ENCODE results near the gene TSPAN2.

TSPAN2 gene

DNA sequence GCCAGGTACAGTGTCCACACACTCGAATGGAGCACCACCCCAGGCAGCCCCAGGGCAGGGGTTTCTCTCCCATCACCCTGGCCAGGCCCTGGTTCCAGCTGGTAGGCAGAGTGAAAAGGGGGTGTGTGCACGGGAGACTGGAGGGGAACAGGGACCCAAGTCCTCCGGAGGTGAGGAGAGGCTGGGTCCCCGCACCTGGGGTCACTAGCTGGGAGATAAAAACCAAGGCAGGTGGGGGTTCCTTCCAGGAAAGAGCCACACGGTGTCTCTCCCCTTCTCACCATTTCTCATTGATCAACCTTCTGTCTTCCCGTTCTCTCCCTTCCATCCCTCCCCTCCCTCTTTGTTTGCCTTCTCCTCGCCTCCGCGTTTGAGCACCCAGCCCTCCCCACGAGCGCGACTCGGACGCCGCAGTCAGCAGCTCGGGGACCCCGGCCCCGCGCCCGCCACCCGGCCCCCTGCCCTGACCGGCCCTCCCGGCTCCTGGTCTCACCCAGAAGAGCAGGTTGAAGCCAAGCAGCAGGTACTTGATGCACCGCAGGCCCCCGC is 358 bp downstream of the TSPAN2 start:
- Histone ChIP-seq H3K27me3 (ENCODE audit: insufficient read depth, low read depth) (no peaks in the 10 kb centered on the region), H3K4me2 (no peak overlapping the region), H4K20me1 (ENCODE audit: insufficient read depth) (no peaks in the 10 kb centered on the region), H3K4me1 (ENCODE audit: low read depth, poor library complexity, severe bottlenecking) (no peaks in the 10 kb centered on the region), H3K27ac (no peak overlapping the region), H2AFZ (ENCODE audit: low read depth) (no peak overlapping the region), H3K36me3 (ENCODE audit: insufficient read depth) (no peaks in the 10 kb centered on the region), H3K9ac (no peak overlapping the region), H3K4me3 (IDR thresholded peaks at IDR 0.05; ENCODE audit: insufficient read depth, low read depth, low read length) (no peak overlapping the region), H3K79me2 (ENCODE audit: insufficient read depth, low read depth) (no peaks in the 10 kb centered on the region)
- TF ChIP-seq, protein P1, sequence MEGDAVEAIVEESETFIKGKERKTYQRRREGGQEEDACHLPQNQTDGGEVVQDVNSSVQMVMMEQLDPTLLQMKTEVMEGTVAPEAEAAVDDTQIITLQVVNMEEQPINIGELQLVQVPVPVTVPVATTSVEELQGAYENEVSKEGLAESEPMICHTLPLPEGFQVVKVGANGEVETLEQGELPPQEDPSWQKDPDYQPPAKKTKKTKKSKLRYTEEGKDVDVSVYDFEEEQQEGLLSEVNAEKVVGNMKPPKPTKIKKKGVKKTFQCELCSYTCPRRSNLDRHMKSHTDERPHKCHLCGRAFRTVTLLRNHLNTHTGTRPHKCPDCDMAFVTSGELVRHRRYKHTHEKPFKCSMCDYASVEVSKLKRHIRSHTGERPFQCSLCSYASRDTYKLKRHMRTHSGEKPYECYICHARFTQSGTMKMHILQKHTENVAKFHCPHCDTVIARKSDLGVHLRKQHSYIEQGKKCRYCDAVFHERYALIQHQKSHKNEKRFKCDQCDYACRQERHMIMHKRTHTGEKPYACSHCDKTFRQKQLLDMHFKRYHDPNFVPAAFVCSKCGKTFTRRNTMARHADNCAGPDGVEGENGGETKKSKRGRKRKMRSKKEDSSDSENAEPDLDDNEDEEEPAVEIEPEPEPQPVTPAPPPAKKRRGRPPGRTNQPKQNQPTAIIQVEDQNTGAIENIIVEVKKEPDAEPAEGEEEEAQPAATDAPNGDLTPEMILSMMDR (conservative IDR thresholded peaks at IDR 0.05; ENCODE audit: low read depth, low read length) = no peak

DNA sequence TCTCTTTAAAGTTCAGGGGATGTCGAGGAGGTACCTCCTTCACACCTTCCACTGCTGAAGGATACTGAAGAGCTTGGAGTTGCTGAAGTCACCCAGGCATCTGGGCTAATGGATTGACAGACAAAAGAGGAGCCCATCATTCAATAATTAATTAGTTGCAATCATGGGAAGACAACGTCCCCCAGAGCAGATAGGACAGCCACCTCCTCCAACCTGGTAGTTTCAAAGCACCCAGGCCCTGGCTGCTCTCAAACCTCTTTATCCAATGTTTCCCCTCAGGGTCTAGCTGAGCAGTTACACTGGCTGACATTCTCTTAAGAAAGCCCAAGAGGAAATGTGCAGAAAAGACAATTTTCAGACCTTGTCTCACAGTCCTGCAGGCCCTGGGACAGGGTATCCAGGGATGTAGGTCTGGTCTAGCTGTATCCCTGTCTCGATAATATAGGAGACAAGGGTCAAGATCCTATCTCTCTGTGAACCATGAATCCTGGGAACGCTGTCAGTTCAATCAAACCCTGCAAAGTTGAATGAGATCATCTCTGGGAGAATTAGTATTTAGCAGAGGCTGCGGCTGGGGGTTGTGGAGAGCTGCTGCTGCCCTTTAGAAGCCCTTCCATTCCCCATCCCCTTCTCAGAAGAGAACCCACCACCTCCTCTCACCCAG is 1.1 kb downstream of the TSPAN2 start:
- no peaks in the 10 kb centered on the region for H4K20me1 ChIP-seq (ENCODE audit: insufficient read depth)
- TF ChIP-seq, protein P1 (conservative IDR thresholded peaks at IDR 0.05; ENCODE audit: low read depth, low read length) = no peak
- H3K27me3 ChIP-seq (ENCODE audit: insufficient read depth, low read depth) = no peaks in the 10 kb centered on the region
- H3K79me2 ChIP-seq (ENCODE audit: insufficient read depth, low read depth) = no peaks in the 10 kb centered on the region
- no peak overlapping the region for H3K9ac ChIP-seq
- H3K36me3 ChIP-seq (ENCODE audit: insufficient read depth) = no peaks in the 10 kb centered on the region
- no peak overlapping the region for H3K4me2 ChIP-seq
- no peak overlapping the region for H3K27ac ChIP-seq
- H3K4me3 ChIP-seq (IDR thresholded peaks at IDR 0.05; ENCODE audit: insufficient read depth, low read depth, low read length) = no peak overlapping the region
- no peaks in the 10 kb centered on the region for H3K4me1 ChIP-seq (ENCODE audit: low read depth, poor library complexity, severe bottlenecking)
- H2AFZ ChIP-seq (ENCODE audit: low read depth) = no peak overlapping the region

GRCh38 chr1:115086176-115086830 is 3.0 kb downstream of the TSPAN2 start:
- Histone ChIP-seq H3K27me3 (ENCODE audit: insufficient read depth, low read depth) (no peaks in the 10 kb centered on the region), H3K79me2 (ENCODE audit: insufficient read depth, low read depth) (no peaks in the 10 kb centered on the region), H3K36me3 (ENCODE audit: insufficient read depth) (no peaks in the 10 kb centered on the region), H3K4me2 (no peak overlapping the region), H3K9ac (no peak overlapping the region), H3K4me3 (IDR thresholded peaks at IDR 0.05; ENCODE audit: insufficient read depth, low read depth, low read length) (no peak overlapping the region), H3K4me1 (ENCODE audit: low read depth, poor library complexity, severe bottlenecking) (no peaks in the 10 kb centered on the region), H2AFZ (ENCODE audit: low read depth) (no peak overlapping the region), H3K27ac (no peak overlapping the region), H4K20me1 (ENCODE audit: insufficient read depth) (no peaks in the 10 kb centered on the region)
- TF ChIP-seq, protein P1 (conservative IDR thresholded peaks at IDR 0.05; ENCODE audit: low read depth, low read length) = no peak

DNA sequence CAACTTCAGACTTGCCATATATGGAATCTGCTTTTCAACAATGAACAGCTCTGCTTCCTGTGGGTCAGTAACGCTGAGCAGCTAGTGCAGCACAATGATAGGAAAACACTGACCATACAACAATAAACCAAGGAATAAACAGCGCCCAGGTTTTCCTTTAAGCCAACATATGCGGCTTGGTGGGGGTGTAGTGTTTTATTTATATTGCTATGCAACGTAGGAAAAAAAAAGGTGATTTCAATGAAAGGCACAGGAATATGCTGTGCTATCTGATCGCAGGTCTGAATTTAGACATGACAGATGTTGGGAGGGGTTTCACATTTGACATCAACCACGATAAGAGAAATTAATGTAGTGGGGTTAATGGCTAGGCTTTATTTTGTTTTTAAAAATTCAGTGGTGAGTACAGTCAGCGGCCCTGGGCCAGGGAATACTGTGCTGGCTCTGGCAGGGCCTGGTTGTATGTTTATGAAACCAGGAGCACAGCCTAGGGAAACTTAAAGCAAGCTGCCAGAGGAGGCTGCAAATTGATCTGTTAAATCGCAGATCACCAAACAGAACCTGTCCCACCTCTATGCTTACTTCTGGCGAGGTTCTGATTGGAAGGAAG is 4.3 kb downstream of the TSPAN2 start:
- Histone ChIP-seq H3K9ac (no peak overlapping the region), H3K4me1 (ENCODE audit: low read depth, poor library complexity, severe bottlenecking) (no peaks in the 10 kb centered on the region), H3K36me3 (ENCODE audit: insufficient read depth) (no peaks in the 10 kb centered on the region), H3K4me3 (IDR thresholded peaks at IDR 0.05; ENCODE audit: insufficient read depth, low read depth, low read length) (no peak overlapping the region), H3K79me2 (ENCODE audit: insufficient read depth, low read depth) (no peaks in the 10 kb centered on the region), H2AFZ (ENCODE audit: low read depth) (no peak overlapping the region), H4K20me1 (ENCODE audit: insufficient read depth) (no peaks in the 10 kb centered on the region), H3K27me3 (ENCODE audit: insufficient read depth, low read depth) (no peaks in the 10 kb centered on the region), H3K4me2 (no peak overlapping the region), H3K27ac (no peak overlapping the region)
- TF ChIP-seq, protein P1 (conservative IDR thresholded peaks at IDR 0.05; ENCODE audit: low read depth, low read length) = no peak

Measured in KMS-11 (cell line).